GM18526 (cell line): Measurements from ENCODE around the gene PTGR1.
A peak's percentile ranks its signal among the peaks of the same experiment; 100 is the strongest.

Experiments used
- POLR2A ChIP-seq: IDR thresholded peaks from 3 replicates; pipeline ENCODE4 v1.6.1; 2011; ENCODE audit not compliant: insufficient read length; ENCODE audit errors: extremely low read depth

The PTGR1 gene

GRCh38 chr9:111599092-111599954 is at the start of gene PTGR1:
Gene PTGR1, minus strand, starts transcription at chr9:111599647. Its CDS starts 2,225 bp downstream, at chr9:111597422.
- TF ChIP-seq POLR2A: no peak

DNA sequence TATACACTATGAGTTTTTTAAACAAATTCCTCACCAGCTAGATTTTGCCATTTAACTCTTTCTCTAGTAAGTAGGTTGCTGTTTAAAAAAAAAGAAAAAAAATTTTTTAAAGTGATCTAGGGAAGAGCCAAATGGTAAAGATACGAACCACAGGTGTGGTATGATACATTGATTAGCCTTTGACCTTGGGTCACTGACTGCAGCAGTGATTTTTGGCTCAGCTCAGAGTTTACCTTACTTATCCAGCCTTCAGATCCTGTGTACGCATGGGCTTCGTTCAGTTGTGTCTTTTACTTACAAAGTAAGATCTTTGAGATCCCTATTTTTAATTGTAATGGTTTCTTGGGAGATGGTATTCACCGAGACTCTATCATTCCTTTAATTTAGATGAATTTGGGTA is 49.6 kb upstream of the PTGR1 start:
- TF ChIP-seq POLR2A: no peak

- no peak for TF ChIP-seq POLR2A
Observed at GRCh38 chr9:111648066-111648465, 48.6 kb upstream of the PTGR1 start.

- TF ChIP-seq POLR2A: no peak
Observed at GRCh38 chr9:111646417-111646816, 47.0 kb upstream of the PTGR1 start.

DNA sequence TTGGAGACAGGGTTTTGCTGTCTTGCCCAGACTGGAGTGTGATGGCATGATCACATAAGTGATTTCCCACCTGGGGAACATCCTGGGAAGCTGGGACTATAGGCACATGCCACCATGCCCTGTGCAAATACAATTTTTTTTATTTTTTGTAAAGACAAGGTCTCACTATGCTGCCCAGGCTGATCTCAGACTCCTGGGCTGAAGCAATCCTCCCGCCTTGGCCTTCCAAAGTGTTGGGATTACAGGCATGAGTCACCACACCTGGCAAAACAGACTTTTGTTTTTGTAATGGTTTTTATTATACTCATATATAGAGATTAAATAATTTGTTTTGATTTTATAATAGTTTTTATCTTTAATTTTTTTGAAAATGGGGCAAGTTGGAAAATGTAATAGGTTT is 46.4 kb upstream of the PTGR1 start:
- no peak for TF ChIP-seq POLR2A

- TF ChIP-seq POLR2A: no peak
Observed at GRCh38 chr9:111644195-111644772, 44.8 kb upstream of the PTGR1 start.

DNA sequence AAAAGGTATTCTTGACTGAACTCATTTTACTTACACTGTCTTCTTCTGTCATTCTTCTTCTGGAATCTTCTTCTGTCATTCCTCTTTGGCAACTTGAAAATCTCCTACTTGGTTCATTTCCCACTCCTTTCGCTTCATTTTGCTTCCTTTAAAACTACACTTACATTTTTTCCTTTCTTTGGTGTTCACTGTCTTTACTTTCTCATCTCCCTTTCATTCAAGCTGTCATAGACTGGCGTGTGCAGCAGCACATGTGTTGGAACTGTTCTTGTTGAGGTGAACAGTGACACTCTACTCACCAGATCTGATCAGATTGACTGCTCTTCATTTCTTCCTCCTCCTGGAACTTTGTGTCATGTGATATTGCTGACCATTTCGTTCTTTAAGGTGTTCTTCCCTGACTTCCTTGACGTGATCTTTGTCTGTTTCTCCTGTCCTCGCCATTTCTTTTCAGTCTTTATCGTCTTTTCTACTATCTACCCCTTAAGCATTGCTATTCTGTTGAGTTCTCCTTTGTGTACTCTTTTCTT is 38.0 kb upstream of the PTGR1 start:
- TF ChIP-seq POLR2A: no peak

GRCh38 chr9:111634860-111635259 is 35.4 kb upstream of the PTGR1 start:
- TF ChIP-seq POLR2A: no peak

- TF ChIP-seq POLR2A: no peak
Observed at GRCh38 chr9:111633389-111633736, 33.9 kb upstream of the PTGR1 start.

- no peak for TF ChIP-seq POLR2A
Observed at GRCh38 chr9:111632695-111633388, 33.4 kb upstream of the PTGR1 start.

DNA sequence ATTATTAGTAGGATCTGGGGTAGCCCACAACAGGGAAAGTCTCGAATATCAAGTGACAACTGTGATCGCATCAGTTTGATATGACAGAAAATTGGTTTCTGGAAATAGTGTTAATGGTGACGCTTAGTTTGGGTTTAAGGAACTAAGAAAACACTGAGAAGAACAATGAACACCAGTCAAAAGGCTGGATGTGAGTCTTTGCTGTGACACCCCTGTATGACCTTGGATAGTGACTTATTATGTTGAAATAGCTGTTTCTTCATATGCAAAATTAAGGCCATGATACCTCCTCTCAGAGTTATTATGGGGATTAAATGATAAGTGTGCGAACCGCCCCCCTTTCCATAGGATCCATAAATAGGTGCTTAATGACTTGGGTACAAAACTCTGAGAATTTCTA is 32.6 kb upstream of the PTGR1 start:
- no peak for TF ChIP-seq POLR2A

GRCh38 chr9:111631214-111631971 is 31.9 kb upstream of the PTGR1 start, which contains the start of gene DNAJC25:
Gene DNAJC25, plus strand, starts transcription at chr9:111631334. Its CDS starts 74 bp downstream, at chr9:111631408.
- TF ChIP-seq POLR2A: peak; percentile 100

- TF ChIP-seq POLR2A: no peak
Observed at GRCh38 chr9:111630964-111631213, 31.4 kb upstream of the PTGR1 start.

- no peak for TF ChIP-seq POLR2A
Observed at GRCh38 chr9:111630182-111630963, 30.9 kb upstream of the PTGR1 start.

GRCh38 chr9:111628411-111628810 is 29.0 kb upstream of the PTGR1 start:
- no peak for TF ChIP-seq POLR2A
